Right atrium auricular region (tissue), 2 donors: ENCODE data around the gene TENM3. TPM values are rescaled to one million over a fixed set of nuclear protein-coding genes. Genes with fewer than 3 reads are reported as not detected.

Source experiments
- DNase-seq: peaks from one replicate; pipeline ENCODE4 v3.0.0-alpha.2; 2019; ENCODE audit warnings: low spot score
- H3K27ac ChIP-seq, 2 donors: fragments of 200-600 bp; sonication (generic); 1 replicate in 1 of 2; 2 replicates in 1 of 2; pipeline ENCODE4 v1.5.1; 2016 to 2019
- H3K27me3 ChIP-seq, 2 donors: fragments of 200-600 bp; sonication (generic); one replicate each; pipeline versions ENCODE4 v1.5.1 to v1.6.0; 2017 to 2019
- H3K36me3 ChIP-seq: fragments of 200-600 bp; sonication (generic); one replicate; pipeline ENCODE4 v1.5.1; 2016
- H3K4me1 ChIP-seq, 2 donors: fragments of 200-600 bp; sonication (generic); one replicate each; pipeline versions ENCODE4 v1.5.1 to v1.6.0; 2017 to 2019
- H3K4me3 ChIP-seq, 2 donors: fragments of 200-600 bp; sonication (generic); 1 replicate in 1 of 2; 2 replicates in 1 of 2; pipeline ENCODE4 v1.5.1; 2017 to 2019; ENCODE audit warnings: mild to moderate bottlenecking in 1 of 2, moderate library complexity in 1 of 2
- H3K9me3 ChIP-seq, 2 donors: fragments of 200-600 bp; sonication (generic); one replicate each; pipeline ENCODE4 v1.5.1; 2019
- total RNA-seq, 2 donors: library from RNA; depleted of rRNA; stranded (reverse); fragments of >200 nt; gene quantifications; one replicate each; pipeline ENCODE4 v1.1.0, GENCODE V29; 2016
- TF ChIP-seq, protein P1 (sequence below), 2 donors: fragments of 200-600 bp; sonication (generic); IDR thresholded peaks; one replicate each; pipeline ENCODE4 v1.5.1; 2019; ENCODE audit warnings: antibody characterized with exemption in 2 of 2

Gene TENM3
- total RNA-seq, 2 donors from 2014 or later: 10.7 to 15.9 TPM

GRCh38 chr4:182420189-182420588, 177.0 kb downstream of the TENM3 start:
- no peaks in the 10 kb centered on the region for H3K9me3 ChIP-seq
- H3K4me3 ChIP-seq: no peak overlapping the region
- H3K27me3 ChIP-seq: no peaks in the 10 kb centered on the region
- TF ChIP-seq, protein P1, sequence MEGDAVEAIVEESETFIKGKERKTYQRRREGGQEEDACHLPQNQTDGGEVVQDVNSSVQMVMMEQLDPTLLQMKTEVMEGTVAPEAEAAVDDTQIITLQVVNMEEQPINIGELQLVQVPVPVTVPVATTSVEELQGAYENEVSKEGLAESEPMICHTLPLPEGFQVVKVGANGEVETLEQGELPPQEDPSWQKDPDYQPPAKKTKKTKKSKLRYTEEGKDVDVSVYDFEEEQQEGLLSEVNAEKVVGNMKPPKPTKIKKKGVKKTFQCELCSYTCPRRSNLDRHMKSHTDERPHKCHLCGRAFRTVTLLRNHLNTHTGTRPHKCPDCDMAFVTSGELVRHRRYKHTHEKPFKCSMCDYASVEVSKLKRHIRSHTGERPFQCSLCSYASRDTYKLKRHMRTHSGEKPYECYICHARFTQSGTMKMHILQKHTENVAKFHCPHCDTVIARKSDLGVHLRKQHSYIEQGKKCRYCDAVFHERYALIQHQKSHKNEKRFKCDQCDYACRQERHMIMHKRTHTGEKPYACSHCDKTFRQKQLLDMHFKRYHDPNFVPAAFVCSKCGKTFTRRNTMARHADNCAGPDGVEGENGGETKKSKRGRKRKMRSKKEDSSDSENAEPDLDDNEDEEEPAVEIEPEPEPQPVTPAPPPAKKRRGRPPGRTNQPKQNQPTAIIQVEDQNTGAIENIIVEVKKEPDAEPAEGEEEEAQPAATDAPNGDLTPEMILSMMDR (IDR thresholded peaks at IDR 0.05): no peak
- H3K36me3 ChIP-seq: no peaks in the 10 kb centered on the region
- no peaks in the 10 kb centered on the region for H3K4me1 ChIP-seq
- no peak for DNase-seq
- H3K27ac ChIP-seq: no peak overlapping the region

DNA sequence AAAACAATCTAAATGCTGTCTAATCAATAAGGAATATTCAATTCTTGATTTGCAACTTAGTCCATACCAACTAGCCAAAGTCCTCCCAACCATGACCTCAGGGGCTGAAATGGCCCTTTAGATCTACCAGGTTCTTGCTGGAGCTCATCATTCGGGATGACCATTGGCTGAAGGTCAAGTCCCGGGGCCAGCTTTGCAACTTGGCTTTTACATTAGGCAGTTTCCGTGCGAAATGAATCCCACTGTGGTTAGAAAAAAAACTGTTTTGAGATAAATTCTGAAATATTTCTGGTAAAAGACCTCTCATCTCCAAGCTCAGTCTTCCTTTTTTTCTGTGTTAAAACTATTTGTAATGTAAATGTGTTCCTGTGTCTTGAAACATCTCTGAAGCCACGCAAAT, 178.6 kb downstream of the TENM3 start:
- TF ChIP-seq, protein P1 (IDR thresholded peaks at IDR 0.05): no peak
- Histone ChIP-seq H3K9me3 (no peaks in the 10 kb centered on the region), H3K4me1 (no peaks in the 10 kb centered on the region), H3K27me3 (no peaks in the 10 kb centered on the region), H3K27ac (no peak overlapping the region), H3K4me3 (no peak overlapping the region), H3K36me3 (no peaks in the 10 kb centered on the region)
- no peak for DNase-seq

DNA sequence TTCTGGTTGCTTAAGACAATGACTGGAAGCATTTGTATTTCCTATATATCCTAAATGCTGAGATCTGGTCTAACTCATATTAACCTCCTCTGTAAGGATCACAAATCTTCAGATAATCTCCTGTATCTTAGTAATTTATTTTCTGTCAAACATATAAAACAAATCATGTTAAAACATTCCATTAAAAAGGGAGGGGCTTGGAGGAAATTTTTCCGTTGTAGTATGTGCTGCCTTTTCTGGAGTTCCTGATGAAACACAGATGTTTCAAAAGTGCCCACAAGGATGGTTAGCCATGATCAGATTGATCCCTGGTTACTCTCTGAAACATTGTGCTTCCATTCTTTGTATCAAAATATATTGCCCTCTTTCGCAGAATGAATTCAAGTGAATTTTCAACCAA, 182.1 kb downstream of the TENM3 start:
- Histone ChIP-seq H3K27ac (no peak overlapping the region), H3K4me3 (no peak overlapping the region), H3K27me3 (no peaks in the 10 kb centered on the region), H3K36me3 (no peaks in the 10 kb centered on the region), H3K9me3 (no peaks in the 10 kb centered on the region), H3K4me1 (no peaks in the 10 kb centered on the region)
- TF ChIP-seq, protein P1 (IDR thresholded peaks at IDR 0.05): no peak
- DNase-seq: no peak

GRCh38 chr4:182426901-182427300, 183.7 kb downstream of the TENM3 start:
- no peaks in the 10 kb centered on the region for H3K9me3 ChIP-seq
- no peak overlapping the region for H3K27ac ChIP-seq
- no peaks in the 10 kb centered on the region for H3K27me3 ChIP-seq
- TF ChIP-seq, protein P1 (IDR thresholded peaks at IDR 0.05): no peak
- H3K4me3 ChIP-seq: no peak overlapping the region
- H3K36me3 ChIP-seq: no peaks in the 10 kb centered on the region
- H3K4me1 ChIP-seq: no peaks in the 10 kb centered on the region
- DNase-seq: no peak

DNA sequence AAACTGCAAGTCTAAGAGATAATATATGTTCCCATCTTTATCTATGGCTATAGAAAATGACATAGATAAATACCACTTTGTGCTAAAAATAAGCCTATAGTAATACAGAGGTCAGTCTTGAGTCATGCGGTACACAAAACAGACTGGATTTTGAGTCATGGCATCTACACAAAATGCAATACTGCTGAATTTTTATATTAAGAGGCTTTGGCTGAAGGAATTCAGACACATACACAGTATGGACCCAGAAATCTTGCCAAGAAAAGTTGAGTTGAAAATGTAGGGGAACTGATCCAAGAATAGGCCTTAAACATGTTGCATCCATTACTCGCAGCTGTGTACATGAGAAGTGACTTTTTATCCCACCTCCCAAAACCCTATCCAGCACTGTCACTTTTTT, 184.4 kb downstream of the TENM3 start:
- Histone ChIP-seq H3K9me3 (no peaks in the 10 kb centered on the region), H3K27ac (no peak overlapping the region), H3K36me3 (no peaks in the 10 kb centered on the region), H3K4me3 (no peak overlapping the region), H3K27me3 (no peaks in the 10 kb centered on the region), H3K4me1 (no peaks in the 10 kb centered on the region)
- TF ChIP-seq, protein P1 (IDR thresholded peaks at IDR 0.05): no peak
- DNase-seq: no peak

GRCh38 chr4:182429896-182430295, 186.7 kb downstream of the TENM3 start:
- TF ChIP-seq, protein P1 (IDR thresholded peaks at IDR 0.05): no peak
- no peak for DNase-seq
- no peaks in the 10 kb centered on the region for H3K36me3 ChIP-seq
- H3K4me1 ChIP-seq: no peaks in the 10 kb centered on the region
- no peaks in the 10 kb centered on the region for H3K9me3 ChIP-seq
- H3K27ac ChIP-seq: no peak overlapping the region
- no peaks in the 10 kb centered on the region for H3K27me3 ChIP-seq
- H3K4me3 ChIP-seq: no peak overlapping the region
